Activated naive CD4-positive, alpha-beta T cell (primary cell): Measurements from ENCODE around the gene CAMKK2.
"Not testable (repeated sequence)": the region's sequence is repeated elsewhere in the genome, so short reads cannot be mapped to it uniquely, and the experiment has no call there.

Experiments
- DNase-seq, 4 experiments: peaks; one replicate each; lab custom pipeline; 2025; lab: John Stamatoyannopoulos, UW

Gene CAMKK2

DNA sequence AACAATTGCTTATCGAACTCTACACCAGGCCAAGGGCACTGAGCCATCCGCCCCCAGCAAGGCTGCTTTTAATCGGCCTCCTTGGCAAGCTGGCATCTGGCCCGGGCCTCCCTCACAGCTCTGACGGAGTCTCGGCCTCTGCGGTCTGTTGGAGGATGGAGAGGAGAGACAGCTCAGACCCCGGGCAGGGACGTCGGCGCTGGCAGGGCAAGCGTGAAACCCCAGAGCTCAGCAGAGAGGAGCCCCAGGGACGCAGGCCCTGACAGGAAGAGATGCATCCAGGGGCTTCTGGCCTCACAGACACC is 17.5 kb downstream of the CAMKK2 start:
- DNase-seq = no peak

DNA sequence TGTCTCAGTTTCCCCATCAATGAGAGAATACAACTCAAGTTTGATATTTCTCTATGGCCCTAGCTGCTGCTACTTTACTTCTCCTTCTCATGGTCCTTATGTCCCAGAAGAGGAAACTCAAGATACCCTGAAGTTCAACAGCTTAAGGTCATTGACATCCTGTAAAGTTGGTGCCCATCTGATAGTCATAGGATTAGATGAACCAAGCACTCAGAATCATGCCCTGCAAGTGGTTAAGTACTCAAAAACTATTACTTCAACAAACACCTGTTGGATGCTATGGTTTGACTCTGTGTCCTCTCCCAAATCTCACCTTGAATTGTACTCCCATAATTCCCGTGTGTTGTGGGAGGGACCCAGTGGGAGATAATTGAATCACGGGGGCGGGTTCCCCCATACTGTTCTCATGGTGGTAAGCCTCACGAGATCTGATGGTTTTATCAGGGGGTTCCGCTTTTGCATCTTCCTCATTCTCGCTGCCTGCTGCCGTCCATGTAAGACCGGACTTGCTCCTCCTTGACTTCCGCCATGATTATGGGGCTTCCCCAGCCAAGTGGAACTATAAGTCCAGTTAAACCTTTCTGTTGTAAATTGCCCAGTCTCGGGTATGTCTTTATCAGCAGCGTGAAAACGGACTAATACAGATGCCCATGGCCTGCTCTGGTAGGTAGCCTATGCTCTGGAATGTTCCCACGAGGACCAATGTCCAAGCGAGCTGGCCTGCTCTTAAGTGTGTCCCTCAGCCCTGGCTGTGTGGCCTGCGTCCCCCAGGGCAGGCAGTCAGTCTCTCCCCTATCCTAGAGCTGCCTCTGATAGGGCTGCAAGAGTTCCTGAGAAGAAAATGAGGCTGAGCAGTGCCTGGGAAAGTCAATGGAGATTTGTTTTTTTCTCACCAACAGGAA is 18.1 kb downstream of the CAMKK2 start:
- DNase-seq = no peak

DNA sequence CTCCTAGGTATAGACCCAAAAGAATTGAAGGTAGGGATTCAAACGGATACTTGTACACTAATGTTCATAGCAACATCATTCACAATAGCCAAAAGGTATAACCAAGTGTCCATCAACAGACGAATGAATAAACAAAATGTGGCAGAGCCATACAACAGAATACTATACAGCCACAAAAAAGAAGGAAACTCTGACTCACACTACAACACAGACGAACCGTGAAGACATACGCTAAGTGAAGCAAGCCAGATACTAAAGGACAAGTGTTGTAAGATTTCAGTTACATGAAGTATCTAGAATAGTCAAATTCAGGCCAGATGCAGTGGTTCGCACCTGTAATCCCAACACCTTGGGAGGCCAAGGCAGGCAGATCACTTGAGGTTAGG is 19.1 kb downstream of the CAMKK2 start:
- DNase-seq = no peak

DNA sequence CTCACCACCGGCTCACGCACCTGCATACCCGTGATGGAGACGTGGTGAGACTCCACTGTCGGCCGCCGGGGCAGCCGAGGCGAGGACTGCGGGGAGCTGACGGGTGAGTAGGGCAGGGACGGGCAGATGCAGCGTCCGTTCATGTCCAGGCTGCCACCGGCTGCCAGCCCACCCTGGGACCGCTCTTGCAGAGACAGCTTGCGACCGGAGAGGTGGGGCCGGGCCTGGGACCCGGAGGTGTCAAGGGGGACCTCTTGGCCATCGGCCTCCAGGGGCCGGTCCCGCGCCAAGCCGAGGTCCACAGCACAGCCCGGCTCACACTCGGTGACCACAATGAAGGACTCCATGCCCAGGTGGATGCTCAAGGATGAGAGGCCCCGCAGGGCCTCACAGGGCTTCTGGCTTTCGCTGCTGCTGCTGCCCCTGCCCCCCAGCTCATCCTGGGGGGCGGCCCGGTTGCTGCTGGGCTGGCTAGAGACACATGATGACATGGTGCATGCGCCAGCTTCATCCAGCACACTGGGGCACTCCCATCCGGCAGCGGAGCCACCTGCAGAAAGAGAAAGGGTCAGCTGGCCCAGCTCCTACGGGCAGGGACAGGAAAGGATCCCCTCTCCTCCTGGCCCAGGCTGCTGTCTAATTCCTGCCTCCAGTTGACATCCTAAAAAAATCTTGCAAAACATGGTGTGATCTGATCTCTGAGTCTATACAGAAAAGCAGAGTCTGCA is 22.3 kb downstream of the CAMKK2 start:
- DNase-seq = no peak

DNA sequence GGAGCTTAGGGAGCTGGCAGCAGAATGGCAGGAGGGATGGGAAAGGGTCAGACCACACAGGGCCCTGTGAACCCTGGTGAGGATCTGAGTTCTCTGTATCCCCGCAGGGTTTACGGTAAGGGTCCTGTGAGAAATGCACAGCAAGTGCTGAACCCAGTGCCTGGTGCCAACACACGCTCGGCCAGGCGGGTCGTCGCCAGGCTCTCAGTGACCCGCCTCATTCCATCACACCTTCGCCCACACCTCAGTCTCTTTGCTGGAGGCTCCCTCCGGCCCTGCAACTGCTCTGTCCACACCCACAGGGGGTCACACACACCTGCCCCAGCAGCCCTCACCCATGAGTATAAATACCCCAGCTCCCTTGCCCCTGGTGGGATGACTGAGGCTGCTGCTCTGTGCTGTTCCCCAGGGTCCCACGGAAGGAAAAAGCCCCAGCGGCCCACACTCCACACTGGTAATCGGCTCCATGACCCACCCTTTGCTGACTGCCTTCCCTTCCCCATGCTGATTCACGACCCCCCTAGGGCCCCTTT is 23.1 kb downstream of the CAMKK2 start:
- no peak for DNase-seq

DNA sequence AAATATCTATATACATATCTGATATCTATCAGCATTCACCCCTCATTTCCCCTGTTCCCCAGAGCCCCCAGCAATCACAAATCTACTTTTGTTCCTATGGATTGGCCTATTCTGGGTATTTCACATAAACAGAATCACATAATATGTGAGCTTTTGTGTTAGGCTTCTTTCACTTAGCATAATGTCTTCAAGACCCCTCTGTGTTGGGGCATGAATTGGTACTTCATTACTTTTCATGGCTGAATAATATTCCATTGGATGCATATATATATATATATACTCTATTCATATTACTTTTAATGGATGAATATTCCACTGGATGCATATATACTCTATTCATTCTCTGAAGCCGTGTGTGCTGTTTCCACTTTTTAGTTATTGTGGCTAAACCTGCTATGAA is 28.7 kb downstream of the CAMKK2 start:
- no peak for DNase-seq

DNA sequence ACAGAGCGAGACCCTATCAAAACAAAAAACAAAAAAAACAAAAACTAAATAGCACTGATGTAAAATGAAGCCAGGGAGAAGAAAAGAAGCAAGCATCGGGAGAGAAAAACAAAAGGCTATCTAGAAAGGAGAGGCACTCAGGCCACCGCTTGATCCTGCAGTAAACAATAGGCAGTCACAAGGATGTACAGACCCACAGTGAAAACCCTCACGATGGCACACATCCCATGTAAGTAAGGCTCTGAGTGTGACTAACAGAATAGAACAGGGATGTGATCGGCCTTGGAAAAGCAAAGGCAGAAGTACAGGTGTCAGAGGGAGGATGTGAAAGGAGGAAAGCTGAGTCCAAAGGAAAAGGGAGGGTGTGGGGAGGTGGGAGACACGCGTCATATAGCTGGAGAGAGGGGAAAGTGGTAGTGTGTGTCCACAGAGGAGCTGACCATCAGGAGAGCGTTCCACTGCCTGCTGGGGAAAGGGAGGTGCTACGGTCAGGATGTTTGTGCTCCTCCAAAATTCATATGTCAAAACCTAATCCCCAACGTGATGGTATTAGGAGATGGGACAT is 31.5 kb downstream of the CAMKK2 start:
- no peak for DNase-seq

DNA sequence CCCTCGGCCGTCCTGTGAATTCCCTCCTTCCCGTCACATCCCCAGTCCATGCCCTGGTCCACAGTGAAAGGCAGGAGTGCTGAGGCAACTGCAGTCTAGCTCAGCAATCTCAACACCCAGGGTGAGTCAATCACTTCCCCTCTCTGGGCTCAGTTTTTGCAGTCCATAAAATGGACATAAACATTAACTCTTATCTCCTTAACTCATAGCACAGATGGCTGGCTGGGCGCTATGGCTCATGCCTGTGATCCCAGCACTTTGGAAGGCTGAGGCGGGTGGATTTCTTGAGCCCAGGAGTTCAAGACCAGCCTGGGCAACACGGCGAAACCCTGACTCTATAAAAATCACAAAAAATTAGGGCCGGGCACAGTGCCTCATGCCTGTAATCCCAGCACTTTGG is 32.4 kb downstream of the CAMKK2 start:
- no peak for DNase-seq

DNA sequence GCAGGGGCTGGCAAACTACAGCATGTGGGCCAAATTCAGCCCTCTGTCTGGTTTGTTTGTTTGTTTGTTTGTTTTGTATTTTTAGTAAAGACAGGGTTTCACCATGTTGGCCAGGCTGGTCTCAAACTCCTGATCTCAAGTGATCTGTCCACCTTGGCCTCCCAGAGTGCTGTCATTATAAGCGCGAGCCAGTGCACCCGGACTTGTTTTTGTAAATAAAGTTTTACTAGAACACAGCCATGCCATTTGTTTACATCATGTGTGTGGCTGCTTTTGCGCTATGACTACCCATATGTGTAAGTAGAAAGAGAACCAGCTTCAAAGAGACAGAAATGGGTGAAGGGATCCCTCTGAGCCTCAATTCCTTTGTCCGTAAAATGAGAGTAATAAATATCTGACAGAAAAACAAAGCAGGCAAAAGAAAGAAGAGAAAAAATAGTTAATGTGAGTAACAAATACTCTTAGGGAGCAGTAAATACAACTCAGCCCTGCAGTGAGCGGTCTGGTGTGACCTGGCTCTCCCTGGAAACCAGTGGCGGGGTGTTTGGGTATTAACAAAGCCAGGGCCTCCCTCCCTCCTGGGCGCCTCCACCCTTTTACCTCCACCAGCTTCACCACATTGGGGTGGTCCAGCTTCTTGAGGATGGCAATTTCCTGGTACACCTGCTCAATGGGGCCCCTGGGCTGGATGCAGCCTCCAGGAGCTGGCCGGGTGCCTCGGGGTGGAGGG is 33.1 kb downstream of the CAMKK2 start:
- DNase-seq = no peak

DNA sequence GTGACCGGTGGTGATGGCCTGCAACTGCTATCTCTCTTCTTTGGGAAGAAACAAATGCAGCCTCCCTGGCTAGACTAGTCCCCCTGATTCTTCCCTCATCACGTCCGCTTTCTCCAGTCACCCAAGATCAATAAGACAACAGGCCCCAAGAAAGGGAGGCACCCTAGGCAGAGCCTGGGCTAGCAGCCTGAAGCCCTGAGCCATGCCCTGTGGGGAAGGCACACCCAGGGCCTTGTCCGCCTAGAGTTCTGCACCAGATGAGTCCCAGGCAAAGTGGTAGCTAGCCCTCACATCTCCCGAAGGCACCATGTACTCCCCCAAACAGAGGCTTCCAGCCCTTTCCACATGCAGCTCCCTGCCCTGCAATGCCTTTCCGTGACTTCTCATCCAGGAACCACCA is 35.1 kb downstream of the CAMKK2 start:
- DNase-seq = no peak

DNA sequence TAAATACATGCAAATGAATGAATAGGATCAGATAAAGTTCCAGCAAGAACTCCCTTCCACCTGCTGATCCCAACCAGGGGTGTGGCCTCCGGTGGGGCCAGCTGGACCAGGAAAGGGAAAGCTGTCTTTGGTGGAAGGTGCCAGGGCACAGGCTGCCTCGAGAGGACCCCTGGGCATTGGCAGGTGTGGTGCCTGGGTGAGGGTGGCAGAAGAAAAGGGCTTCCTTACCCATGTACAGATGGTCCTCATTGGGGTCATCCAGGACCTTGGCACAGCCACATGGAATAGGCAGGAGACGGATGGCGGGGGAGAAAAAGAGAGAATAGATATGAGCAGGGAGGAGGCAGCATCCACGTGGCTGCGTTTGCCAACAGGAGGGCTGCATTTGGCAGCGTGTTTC is 36.4 kb downstream of the CAMKK2 start:
- no peak for DNase-seq

DNA sequence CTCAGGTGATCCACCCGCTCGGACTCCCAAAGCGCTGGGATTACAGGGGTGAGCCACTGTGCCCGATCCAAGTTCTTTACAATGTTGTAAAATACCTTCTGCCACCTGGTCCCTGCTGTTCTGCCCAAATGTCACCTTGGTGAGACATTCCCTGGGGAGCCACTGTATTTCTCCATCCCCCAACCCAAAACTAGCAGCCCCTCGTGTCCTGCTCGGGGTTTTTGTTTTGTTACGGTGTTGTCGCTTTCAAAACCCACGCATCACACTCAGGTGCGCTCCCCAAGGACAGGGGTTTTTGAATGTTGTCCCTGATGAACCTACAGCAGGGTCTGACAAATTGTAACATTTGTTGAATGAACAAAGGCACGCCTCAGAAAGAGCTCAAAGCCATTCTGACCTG is 37.4 kb downstream of the CAMKK2 start:
- no peak for DNase-seq

DNA sequence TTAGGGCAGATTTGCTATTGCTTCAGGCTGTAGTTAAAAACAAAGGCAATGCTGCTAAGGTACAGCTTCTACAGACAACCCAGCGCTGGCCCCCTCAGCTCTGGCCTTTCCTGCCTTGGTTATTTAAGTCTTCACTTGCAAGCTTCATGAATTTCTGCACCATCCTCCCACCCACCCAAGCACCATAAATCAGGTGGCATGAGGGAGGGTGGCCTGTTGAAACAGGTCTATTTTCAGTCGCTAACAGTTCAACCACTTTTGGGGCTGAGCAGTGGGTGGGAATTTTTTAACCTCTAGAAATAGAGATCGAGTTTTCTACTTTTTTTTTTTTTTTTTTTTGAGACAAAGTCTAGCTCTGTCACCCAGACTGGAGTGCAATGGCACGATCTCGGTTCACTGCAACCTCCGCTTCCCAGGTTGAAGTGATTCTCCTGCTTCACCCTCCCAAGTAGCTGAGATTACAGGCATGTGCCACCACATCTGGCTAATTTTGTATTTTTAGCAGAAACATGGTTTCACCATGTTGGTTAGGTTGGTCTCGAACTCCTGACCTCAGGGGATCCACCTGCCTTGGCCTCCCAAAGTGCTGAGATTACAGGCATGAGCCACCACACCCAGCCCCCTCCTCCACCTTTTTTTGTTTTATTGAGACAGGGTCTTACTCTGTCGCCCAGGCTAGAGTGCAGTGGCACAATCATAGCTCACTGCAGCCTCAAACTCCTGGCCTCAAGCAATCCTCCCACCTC is 38.6 kb downstream of the CAMKK2 start:
- not testable (repeated sequence) for DNase-seq

DNA sequence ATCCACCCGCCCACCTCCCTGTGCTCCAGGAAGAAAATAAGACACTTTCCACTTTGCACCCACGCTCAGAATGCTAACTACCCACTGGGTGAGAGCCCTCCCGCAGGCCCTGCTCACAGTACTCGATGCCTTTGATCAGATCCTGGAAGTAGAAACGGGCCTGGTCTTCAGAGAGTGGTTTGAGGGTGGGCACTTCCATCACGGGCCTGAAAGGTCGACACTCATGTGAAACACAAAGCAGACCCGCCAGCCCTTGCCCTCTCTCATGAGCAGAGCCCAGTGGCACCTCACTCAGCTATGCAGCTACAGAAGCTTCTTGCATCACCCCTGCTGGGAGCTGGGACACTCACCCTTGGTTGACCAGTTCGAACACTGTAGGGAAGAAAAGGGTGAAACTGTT is 41.1 kb downstream of the CAMKK2 start:
- DNase-seq = no peak

DNA sequence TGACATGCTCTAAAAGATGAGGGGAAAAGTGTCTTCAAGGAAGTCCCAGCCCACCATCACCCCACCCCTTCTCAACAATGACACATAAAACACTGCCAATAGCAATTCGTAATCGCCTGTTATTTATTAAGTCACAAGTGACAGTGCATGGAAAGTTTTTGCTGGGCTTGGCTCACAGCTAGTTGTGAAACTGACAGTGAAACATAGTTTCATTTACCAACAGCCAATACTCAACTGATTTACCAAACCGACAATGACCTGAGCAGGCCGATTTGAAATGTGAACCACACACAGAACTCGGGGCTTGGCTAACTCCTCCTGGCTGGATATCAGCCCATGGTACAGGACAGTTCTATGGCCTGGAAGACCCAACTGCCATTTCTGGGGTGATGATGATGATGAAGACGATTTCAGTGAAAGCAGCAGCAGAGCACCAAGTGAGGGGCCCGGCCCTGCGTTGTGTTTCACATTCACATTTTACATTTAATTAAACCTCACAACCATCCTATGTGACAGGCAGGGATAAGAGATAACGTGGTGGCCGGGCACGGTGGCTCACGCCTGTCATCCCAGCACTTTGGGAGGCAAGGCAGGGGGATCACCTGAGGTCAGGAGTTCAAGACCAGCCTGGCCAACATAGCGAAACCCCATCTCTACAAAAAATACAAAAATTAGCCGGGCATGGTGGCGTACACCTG is 42.7 kb downstream of the CAMKK2 start:
- DNase-seq = no peak

DNA sequence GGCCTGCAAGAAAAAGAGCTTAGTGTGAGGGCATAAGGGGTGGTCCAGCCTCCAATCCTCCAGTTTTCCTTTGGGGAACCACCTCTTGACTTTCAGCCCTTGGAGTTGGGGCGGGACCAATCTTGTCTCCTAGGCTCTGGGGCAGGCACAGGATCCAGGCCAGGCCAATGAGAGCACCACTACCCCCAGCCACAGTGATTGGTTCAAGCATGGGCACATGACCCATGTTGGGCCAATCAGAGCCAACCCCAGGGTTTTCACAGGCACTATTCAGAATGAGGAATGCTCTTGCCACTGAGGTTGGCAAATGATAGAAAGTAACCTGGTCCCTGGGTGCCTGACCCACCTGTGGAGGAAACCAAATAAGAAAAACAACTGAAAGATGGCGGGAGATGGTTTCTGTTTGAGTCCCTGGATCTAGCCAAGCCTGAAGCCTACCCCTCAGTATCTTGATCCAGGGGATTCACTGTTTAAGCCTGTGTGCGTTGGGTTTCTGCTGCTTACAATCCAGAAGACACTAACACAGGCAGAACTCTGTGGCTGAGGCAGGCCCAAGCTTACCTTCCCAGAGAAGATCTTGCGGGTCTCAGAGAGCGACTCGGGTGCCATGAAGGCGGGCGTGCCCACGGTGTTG is 43.7 kb downstream of the CAMKK2 start:
- DNase-seq = no peak

DNA sequence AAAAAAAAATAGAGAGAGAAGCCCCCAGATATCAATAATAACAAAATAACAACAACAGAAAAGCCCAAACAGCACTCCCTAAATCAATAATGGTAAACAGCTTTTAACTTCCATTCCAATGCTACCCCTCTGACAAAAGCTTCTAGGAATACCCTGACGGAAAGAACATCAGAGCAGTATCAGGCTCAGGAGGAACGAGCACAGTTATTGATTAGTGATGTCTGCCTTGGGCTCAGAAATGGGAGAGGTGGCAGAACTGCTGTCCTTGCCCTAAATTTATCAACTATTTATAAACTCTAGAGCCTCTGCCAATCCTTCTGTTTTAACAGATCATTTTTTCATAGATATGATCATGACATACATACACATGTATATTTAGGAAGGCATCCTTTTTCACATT is 44.7 kb downstream of the CAMKK2 start:
- no peak for DNase-seq

DNA sequence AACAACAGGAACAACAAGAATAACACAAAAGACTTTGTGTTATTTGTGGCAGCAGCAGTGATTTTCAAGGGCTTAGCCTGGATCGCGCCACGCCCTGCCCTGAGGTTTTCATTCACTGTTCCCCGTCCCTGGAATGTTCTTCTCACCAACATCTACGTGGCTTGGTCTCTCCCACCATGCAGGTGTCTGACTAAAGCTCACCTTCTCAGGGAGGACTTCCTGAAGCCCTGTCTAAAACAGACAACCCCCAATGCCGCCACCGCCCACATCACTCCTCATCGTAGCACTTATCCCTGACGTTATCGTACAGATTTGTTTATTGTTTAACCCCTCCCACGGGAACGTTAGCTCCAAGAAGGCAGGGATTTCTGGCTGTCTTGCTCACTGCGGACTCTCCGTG is 46.1 kb downstream of the CAMKK2 start:
- DNase-seq = no peak

DNA sequence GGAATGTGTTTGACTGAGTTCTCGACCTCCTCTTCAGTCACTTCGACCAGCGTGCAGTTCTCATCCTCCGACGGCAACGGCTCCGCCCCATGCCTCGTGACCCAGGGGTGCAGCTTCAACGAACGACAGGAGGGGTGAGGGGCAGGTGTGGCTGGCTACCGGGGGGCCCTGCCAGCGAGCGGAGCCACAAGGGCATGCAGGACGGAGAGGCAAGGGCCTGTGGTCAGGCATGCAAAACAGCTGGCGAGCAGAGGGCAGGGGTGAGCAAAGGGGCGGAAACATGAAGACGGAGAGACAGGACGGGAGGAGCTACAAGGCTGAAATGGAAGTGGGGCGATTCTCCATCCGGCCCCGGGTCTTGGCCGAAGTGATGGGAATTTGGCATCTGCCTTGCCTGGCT is 47.9 kb downstream of the CAMKK2 start:
- DNase-seq = no peak

DNA sequence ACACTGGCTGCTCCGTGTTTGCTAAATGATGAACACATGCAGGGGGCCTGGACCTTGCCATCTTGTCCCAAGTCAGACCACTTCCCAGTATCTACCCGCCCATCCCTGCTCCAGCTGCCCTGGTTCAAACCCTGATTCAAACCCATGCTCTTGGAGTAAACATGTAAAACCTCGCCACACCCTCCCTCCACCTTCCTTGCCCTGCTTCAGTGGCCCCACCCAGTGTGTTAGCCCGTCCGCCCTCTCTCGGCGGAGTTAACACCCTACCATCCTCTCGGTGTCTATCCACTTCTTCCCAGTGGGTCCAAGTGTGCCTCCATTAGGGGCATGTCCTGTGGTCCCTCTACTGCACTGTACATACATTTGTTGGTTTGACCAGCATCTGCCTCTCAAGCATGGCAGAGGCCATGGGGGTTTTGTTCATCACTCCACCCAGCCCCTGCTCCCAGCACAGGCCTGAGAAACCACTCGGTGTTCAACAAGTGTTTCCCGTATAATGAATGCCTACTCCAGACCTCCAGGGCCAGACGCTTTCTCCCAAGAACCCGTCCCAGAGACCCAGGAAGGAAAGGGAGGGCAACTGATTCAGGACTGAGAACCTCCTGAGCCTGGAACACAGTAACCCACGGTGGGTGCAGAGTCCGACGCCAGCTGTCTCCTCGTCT is 49.5 kb downstream of the CAMKK2 start:
- DNase-seq = no peak
